ENCODE data around the gene BZW2. TPM values are rescaled to one million over a fixed set of nuclear protein-coding genes. Genes with fewer than 3 reads are reported as not detected.

Gene BZW2
- total RNA-seq, 1 donor: 61.8 TPM

DNA sequence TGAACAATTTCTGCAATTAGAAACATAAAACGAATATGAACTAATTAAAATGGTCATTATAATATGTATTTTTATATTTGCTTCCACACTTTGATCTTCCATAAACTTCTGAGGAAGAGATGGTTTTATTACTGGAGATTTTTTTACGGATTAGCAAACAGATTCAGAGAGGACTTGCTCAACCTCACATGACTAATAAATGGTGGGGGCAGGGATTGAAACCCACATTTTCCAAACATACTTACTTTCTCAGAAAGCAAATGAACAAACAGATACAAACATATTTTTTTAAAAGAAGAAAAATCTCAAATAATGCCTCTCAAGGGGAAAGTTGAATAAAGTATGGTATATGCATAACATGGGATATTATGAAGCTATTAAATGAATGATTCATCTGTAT lies 18.7 kb upstream of the BZW2 start:
- no peak for TF ChIP-seq CTCF (IDR thresholded peaks at IDR 0.05; ENCODE audit: insufficient read depth, low read length)
- peak; percentile 34 for DNase-seq (ENCODE audit: low read depth)
- no peak overlapping the region for H3K4me3 ChIP-seq (ENCODE audit: low read depth, low read length)

GRCh38 chr7:16630654-16631053 lies 15.3 kb upstream of the BZW2 start:
- no peak for DNase-seq (ENCODE audit: low read depth)
- no peak overlapping the region for H3K4me3 ChIP-seq (ENCODE audit: low read depth, low read length)
- TF ChIP-seq CTCF (IDR thresholded peaks at IDR 0.05; ENCODE audit: insufficient read depth, low read length): no peak

- DNase-seq (ENCODE audit: low read depth): peak; percentile 73
- H3K4me3 ChIP-seq (ENCODE audit: low read depth, low read length): no peak overlapping the region
- TF ChIP-seq CTCF (IDR thresholded peaks at IDR 0.05; ENCODE audit: insufficient read depth, low read length): no peak
Measured at GRCh38 chr7:16634271-16634738, 11.7 kb upstream of the BZW2 start.

- no peak overlapping the region for H3K4me3 ChIP-seq (ENCODE audit: low read depth, low read length)
- DNase-seq (ENCODE audit: low read depth): peak; percentile 85
- TF ChIP-seq CTCF (IDR thresholded peaks at IDR 0.05; ENCODE audit: insufficient read depth, low read length): no peak
Measured at GRCh38 chr7:16636555-16637101, 9.4 kb upstream of the BZW2 start.

DNA sequence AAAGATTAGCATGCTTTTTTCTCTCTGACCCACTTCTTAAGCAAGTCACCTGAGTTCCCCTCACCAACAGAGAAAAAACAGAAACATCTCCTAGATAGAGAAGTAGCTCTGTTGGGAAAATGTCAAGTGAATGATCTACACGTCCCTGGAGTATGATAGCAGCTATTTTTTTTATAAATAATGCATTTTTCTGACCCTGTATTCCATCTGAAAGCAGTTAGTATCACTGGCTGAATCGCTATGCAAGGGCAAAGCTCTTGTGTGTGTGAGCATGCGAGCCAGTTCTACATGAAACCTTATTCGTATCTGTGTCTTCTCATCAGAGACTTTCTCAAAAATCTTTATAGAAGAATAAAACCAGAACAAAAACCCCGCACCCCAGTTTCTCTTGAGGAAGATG lies 8.6 kb upstream of the BZW2 start:
- no peak overlapping the region for H3K4me3 ChIP-seq (ENCODE audit: low read depth, low read length)
- peak; percentile 43 for DNase-seq (ENCODE audit: low read depth)
- no peak for TF ChIP-seq CTCF (IDR thresholded peaks at IDR 0.05; ENCODE audit: insufficient read depth, low read length)

DNA sequence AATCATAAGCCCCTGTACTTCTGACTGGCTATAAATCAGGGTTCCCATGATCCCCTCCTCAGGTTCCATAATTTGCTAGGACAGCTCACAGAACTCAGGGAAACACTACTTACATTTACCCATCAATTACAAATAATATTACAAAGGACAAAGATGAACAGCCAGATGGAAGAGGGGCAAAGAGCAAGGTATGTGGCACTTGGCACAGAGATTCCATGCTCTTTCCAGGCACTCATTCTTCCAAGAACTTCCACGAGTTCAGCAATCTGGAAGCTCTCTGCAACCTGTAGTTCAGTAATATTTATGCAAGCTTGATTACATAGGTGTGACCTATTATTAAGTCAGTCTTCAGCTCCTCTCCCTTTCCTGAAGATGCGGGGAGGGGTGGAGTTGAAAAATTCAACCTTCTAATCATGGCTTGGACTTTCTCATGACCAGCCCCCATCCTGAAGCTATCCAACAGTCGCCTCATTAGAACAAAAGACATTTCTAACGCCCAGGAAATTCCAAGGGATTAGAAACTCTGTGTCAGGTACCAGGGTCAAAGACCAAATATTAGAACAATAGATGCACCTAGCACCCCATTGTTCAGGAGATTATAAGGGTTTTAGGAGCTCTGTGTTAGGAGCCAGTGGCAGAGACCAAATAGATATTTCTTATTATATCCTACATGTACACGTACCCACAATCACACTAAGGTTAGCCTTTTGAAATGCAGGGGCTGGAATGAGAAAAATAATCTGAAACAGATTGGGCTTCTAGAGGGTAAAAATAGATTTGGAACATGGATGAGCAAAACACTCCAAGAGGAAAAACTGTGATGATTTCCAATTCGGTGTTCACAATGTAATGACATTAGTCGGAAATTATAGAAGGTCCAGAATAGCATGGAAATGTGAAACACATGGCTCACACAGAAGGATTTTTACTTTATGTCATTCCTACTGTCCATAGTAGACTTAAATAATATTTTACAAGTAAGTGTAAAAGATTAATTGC lies 7.4 kb upstream of the BZW2 start:
- no peak for TF ChIP-seq CTCF (IDR thresholded peaks at IDR 0.05; ENCODE audit: insufficient read depth, low read length)
- DNase-seq (ENCODE audit: low read depth): no peak
- no peak overlapping the region for H3K4me3 ChIP-seq (ENCODE audit: low read depth, low read length)
